Prostate gland (tissue), 2 donors: ENCODE data around the gene VAPB.

Experiments used
- POLR2AphosphoS5 ChIP-seq: sonication (generic); formaldehyde crosslinking; IDR thresholded peaks from one replicate; pipeline ENCODE4 v1.6.1; 2017; ENCODE audit warnings: antibody characterized with exemption
- TF ChIP-seq, protein P1 (sequence below), 4 experiments: fragments of 200-600 bp in 2 of 4; fragments of 450-650 bp in 2 of 4; sonication (generic) in 2 of 4; IDR thresholded peaks; 1 replicate in 3 of 4; 2 replicates in 1 of 4; pipeline ENCODE4 v1.5.1; 2016 to 2019; ENCODE audit warnings: antibody characterized with exemption in 4 of 4, mild to moderate bottlenecking in 2 of 4, moderate library complexity in 2 of 4

DNA sequence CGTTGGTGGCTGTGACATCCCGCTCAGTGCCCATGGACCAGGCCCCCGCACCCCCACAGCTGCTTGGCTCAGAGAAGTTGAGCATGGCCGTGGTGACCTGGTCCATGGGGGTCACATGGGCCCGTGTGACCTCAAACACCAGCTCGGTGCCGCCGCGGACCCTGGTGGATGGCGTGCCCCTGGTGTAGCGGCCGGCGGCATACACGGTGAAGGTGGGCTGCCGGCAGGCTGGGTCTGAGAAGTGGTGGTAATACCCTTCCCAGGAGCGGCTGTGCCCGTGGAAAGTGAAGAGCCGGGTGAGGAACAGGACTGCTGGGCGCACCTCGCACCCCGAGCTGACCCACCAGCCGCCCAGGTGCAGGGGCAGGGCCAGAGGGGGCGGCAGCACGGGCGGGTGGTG is 72.1 kb downstream of the VAPB start:
- TF ChIP-seq, protein P1, sequence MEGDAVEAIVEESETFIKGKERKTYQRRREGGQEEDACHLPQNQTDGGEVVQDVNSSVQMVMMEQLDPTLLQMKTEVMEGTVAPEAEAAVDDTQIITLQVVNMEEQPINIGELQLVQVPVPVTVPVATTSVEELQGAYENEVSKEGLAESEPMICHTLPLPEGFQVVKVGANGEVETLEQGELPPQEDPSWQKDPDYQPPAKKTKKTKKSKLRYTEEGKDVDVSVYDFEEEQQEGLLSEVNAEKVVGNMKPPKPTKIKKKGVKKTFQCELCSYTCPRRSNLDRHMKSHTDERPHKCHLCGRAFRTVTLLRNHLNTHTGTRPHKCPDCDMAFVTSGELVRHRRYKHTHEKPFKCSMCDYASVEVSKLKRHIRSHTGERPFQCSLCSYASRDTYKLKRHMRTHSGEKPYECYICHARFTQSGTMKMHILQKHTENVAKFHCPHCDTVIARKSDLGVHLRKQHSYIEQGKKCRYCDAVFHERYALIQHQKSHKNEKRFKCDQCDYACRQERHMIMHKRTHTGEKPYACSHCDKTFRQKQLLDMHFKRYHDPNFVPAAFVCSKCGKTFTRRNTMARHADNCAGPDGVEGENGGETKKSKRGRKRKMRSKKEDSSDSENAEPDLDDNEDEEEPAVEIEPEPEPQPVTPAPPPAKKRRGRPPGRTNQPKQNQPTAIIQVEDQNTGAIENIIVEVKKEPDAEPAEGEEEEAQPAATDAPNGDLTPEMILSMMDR (IDR thresholded peaks at IDR 0.05) = no peak
- TF ChIP-seq POLR2AphosphoS5 = no peak
